Posterior vena cava (tissue), 2 donors: Measurements from ENCODE around the gene SSH2. TPM values are rescaled to one million over a fixed set of nuclear protein-coding genes. Genes with fewer than 3 reads are reported as not detected.
"Not testable (repeated sequence)": the region's sequence is repeated elsewhere in the genome, so short reads cannot be mapped to it uniquely, and the experiment has no call there.

ENCODE experiments used
- DNase-seq: peaks from one replicate; pipeline ENCODE4 v3.0.0-alpha.2; 2020; ENCODE audit warnings: low spot score
- intact Hi-C, 2 donors: fragments of 100-400 bp; cut with DNase I; formaldehyde crosslinking; loops; one replicate each; pipeline versions ENCODE4 v1.14.1 to v1.14.2; 2022 to 2023
- long read RNA-seq, 2 donors: library from polyadenylated mRNA; unstranded; transcript quantifications; one replicate each; pipeline ENCODE4 v2.0.0, GENCODE V29; 2020 to 2021
- total RNA-seq, 2 donors: library from RNA; stranded (reverse); fragmentation: NEBNext Ultra II Directional; extraction: Animal tissue kit (Norgen Biotek cat#: 25700); gene quantifications; one replicate each; pipeline ENCODE4 v1.2.1, GENCODE V29; 2021
- donor health status: DM: yes; HTN: yes; CAD: no.
- donor health status: DM: yes; HTN: yes; CAD: no.

Gene SSH2
- total RNA-seq: 10 to 100 TPM; 26.0 to 33.3 TPM
- long read RNA-seq, donor 1, partial matches to known transcripts: 0 of 6 reads
- long read RNA-seq, donor 1, other reads (novel, unspliced or antisense): 6 of 6 reads
- long read RNA-seq, donor 2, partial matches to known transcripts: 0 of 2 reads
- long read RNA-seq, donor 2, other reads (novel, unspliced or antisense): 2 of 2 reads

- peak; percentile 96 for DNase-seq
- intact Hi-C loops: loop anchor here (5.0 kb wide), 1 partner anchor 122 kb away; no protein-coding TSS in a partner anchor
Observed at GRCh38 chr17:29929533-29930408, at the start of gene SSH2. TSS of gene SSH2 (minus strand) at chr17:29930228. CDS start at chr17:29930000, 228 bp downstream.

- DNase-seq: no peak
- intact Hi-C loops: no loop called here
Observed at GRCh38 chr17:29977836-29978235, 47.8 kb upstream of the SSH2 start.

- intact Hi-C loops: no loop called here
- no peak for DNase-seq
Observed at GRCh38 chr17:29973005-29973404, 43.0 kb upstream of the SSH2 start.

GRCh38 chr17:29972277-29972676, 42.2 kb upstream of the SSH2 start:
- intact Hi-C loops: no loop called here
- DNase-seq: no peak

GRCh38 chr17:29968271-29968670, 38.2 kb upstream of the SSH2 start:
- no peak for DNase-seq
- intact Hi-C loops: no loop called here

GRCh38 chr17:29962656-29963055, 32.6 kb upstream of the SSH2 start:
- intact Hi-C loops: no loop called here
- no peak for DNase-seq

- intact Hi-C loops: no loop called here
Observed at GRCh38 chr17:29959658-29960337, 29.8 kb upstream of the SSH2 start.

GRCh38 chr17:29958947-29959657, 29.1 kb upstream of the SSH2 start:
- intact Hi-C loops: no loop called here
- DNase-seq: no peak

More at GRCh38 chr17:29959658-29960337, 29.8 kb upstream of the SSH2 start:
- no peak for DNase-seq

- intact Hi-C loops, DNase-seq: not testable (repeated sequence)
Observed at GRCh38 chr17:29957488-29957887, 27.5 kb upstream of the SSH2 start.

- intact Hi-C loops: no loop called here
- DNase-seq: no peak
Observed at GRCh38 chr17:29956225-29956624, 26.2 kb upstream of the SSH2 start.

GRCh38 chr17:29954405-29954804, 24.4 kb upstream of the SSH2 start:
- intact Hi-C loops: no loop called here

GRCh38 chr17:29949696-29950095, 19.7 kb upstream of the SSH2 start:
- intact Hi-C loops: no loop called here
- DNase-seq: no peak

More at GRCh38 chr17:29954405-29954804, 24.4 kb upstream of the SSH2 start:
- DNase-seq: no peak

GRCh38 chr17:29948448-29949215, 18.6 kb upstream of the SSH2 start:
- intact Hi-C loops: no loop called here
- DNase-seq: no peak

GRCh38 chr17:29945281-29945680, 15.3 kb upstream of the SSH2 start:
- intact Hi-C loops: no loop called here
- DNase-seq: no peak

- no peak for DNase-seq
- intact Hi-C loops: no loop called here
Observed at GRCh38 chr17:29941334-29941733, 11.3 kb upstream of the SSH2 start, which contains the start of gene EFCAB5. TSS of gene EFCAB5 (plus strand) at chr17:29941634. CDS start at chr17:29941797, 163 bp downstream.

GRCh38 chr17:29936724-29937123, 6.7 kb upstream of the SSH2 start:
- intact Hi-C loops: no loop called here

GRCh38 chr17:29935909-29936308, 5.9 kb upstream of the SSH2 start:
- DNase-seq, intact Hi-C loops: not testable (repeated sequence)

More at GRCh38 chr17:29936724-29937123, 6.7 kb upstream of the SSH2 start:
- no peak for DNase-seq

GRCh38 chr17:29933379-29933778, 3.4 kb upstream of the SSH2 start:
- no peak for DNase-seq
- intact Hi-C loops: loop anchor here (5.0 kb wide), 1 partner anchor 126 kb away; no protein-coding TSS in a partner anchor
